HG02981 (cell line): Measurements from ENCODE around the gene DUSP9.

Experiments
- ATAC-seq: cut with Tn5 transposase; IDR thresholded peaks from one replicate; pipeline ENCODE4 v1.9.1; 2021; ENCODE audit warnings: mild to moderate bottlenecking, moderate library complexity; ENCODE audit not compliant: unreplicated experiment

The DUSP9 gene

GRCh38 chrX:153647461-153648357, 706 bp downstream of the DUSP9 start:
- ATAC-seq = no peak

- no peak for ATAC-seq
Measured at GRCh38 chrX:153648358-153649177, 1.6 kb downstream of the DUSP9 start.

- ATAC-seq = no peak
Measured at GRCh38 chrX:153649178-153649914, 2.3 kb downstream of the DUSP9 start.

- ATAC-seq = no peak
Measured at GRCh38 chrX:153649915-153650782, 3.1 kb downstream of the DUSP9 start.

GRCh38 chrX:153650959-153651358, 4.0 kb downstream of the DUSP9 start:
- no peak for ATAC-seq

GRCh38 chrX:153651540-153652079, 4.6 kb downstream of the DUSP9 start:
- ATAC-seq = no peak

GRCh38 chrX:153653556-153653955, 6.6 kb downstream of the DUSP9 start:
- ATAC-seq = no peak

GRCh38 chrX:153657161-153657560, 10.2 kb downstream of the DUSP9 start:
- no peak for ATAC-seq

GRCh38 chrX:153659268-153659667, 12.3 kb downstream of the DUSP9 start:
- ATAC-seq = no peak

- ATAC-seq = no peak
Measured at GRCh38 chrX:153662266-153662665, 15.3 kb downstream of the DUSP9 start.

GRCh38 chrX:153665726-153666306, 18.8 kb downstream of the DUSP9 start:
- no peak for ATAC-seq

- ATAC-seq = no peak
Measured at GRCh38 chrX:153667281-153667955, 20.4 kb downstream of the DUSP9 start.

GRCh38 chrX:153667956-153668396, 21.0 kb downstream of the DUSP9 start:
- ATAC-seq = peak; percentile 79

GRCh38 chrX:153668423-153669173, 21.6 kb downstream of the DUSP9 start:
- ATAC-seq = no peak

- no peak for ATAC-seq
Measured at GRCh38 chrX:153669174-153669890, 22.3 kb downstream of the DUSP9 start.

GRCh38 chrX:153669901-153670731, 23.1 kb downstream of the DUSP9 start:
- no peak for ATAC-seq
